CD4-positive, alpha-beta T cell (primary cell): Measurements from ENCODE around the gene GFPT2. TPM values are rescaled to one million over a fixed set of nuclear protein-coding genes. Genes with fewer than 3 reads are reported as not detected.

Experiments used
- ATAC-seq: fragments of 200-7000 bp; cut with Tn5 transposase; one replicate; pipeline ENCODE4 v1.10.0; 2022; ENCODE audit warnings: mild to moderate bottlenecking; ENCODE audit not compliant: poor library complexity
- CTCF ChIA-PET: fragments of 350-600 bp; sonication (Branson Sonifier 250); formaldehyde crosslinking; loops from one replicate; lab custom pipeline; 2021; ENCODE audit warnings: antibody characterized with exemption, inconsistent platforms; lab: Charles Lee
- POLR2A ChIA-PET: fragments of 350-600 bp; sonication (Branson Sonifier 250); formaldehyde crosslinking; loops from one replicate; lab custom pipeline; 2021; ENCODE audit warnings: antibody characterized with exemption, inconsistent platforms; lab: Charles Lee
- DNase-seq, 14 experiments: peaks; one replicate each; pipeline ENCODE4 v3.0.0-alpha.2; 2013 to 2020; ENCODE audit warnings: mixed read lengths in 2 of 14
- H3K27ac ChIP-seq, 2 donors: one replicate each; pipeline versions ENCODE4 v1.5.1 to v1.7.0; 2013; ENCODE audit warnings: low read length in 2 of 2, low read depth in 1 of 2, mild to moderate bottlenecking in 1 of 2
- H3K27me3 ChIP-seq, 2 experiments: 1 replicate in 1 of 2; 2 replicates in 1 of 2; pipeline versions ENCODE4 v1.6.1 to v1.7.0; 2013; ENCODE audit warnings: low read length in 2 of 2, control low read depth in 1 of 2, mild to moderate bottlenecking in 1 of 2, moderate library complexity in 1 of 2; ENCODE audit not compliant: insufficient read depth in 2 of 2, control insufficient read depth in 1 of 2
- H3K36me3 ChIP-seq: one replicate; pipeline ENCODE4 v1.6.1; 2013; ENCODE audit warnings: low read length, control low read depth; ENCODE audit not compliant: insufficient read depth
- H3K4me1 ChIP-seq: one replicate; pipeline ENCODE4 v1.6.1; 2013; ENCODE audit warnings: low read length, control low read depth; ENCODE audit not compliant: insufficient read depth
- H3K4me3 ChIP-seq: one replicate; pipeline ENCODE4 v1.5.1; 2013; ENCODE audit warnings: mild to moderate bottlenecking, low read length, moderate library complexity
- H3K9me3 ChIP-seq, 2 experiments: 1 replicate in 1 of 2; 2 replicates in 1 of 2; pipeline versions ENCODE4 v1.6.1 to v1.7.0; 2013; ENCODE audit warnings: low read length in 2 of 2, mild to moderate bottlenecking in 2 of 2, control low read depth in 1 of 2, moderate library complexity in 1 of 2; ENCODE audit not compliant: control insufficient read depth in 1 of 2, insufficient read depth in 1 of 2
- H3K27ac Mint-ChIP-seq: one replicate; pipeline ENCODE4 v1.8.0; 2020; ENCODE audit warnings: mixed read lengths
- H3K27me3 Mint-ChIP-seq: one replicate; pipeline ENCODE4 v1.8.0; 2021; ENCODE audit warnings: mixed read lengths
- H3K36me3 Mint-ChIP-seq: one replicate; pipeline ENCODE4 v1.8.0; 2021; ENCODE audit warnings: low read depth, mixed read lengths
- H3K4me1 Mint-ChIP-seq: one replicate; pipeline ENCODE4 v1.8.0; 2021; ENCODE audit warnings: low read depth, mixed read lengths
- H3K4me3 Mint-ChIP-seq: one replicate; pipeline ENCODE4 v1.8.0; 2020; ENCODE audit warnings: mild to moderate bottlenecking, mixed read lengths
- H3K9me3 Mint-ChIP-seq: one replicate; pipeline ENCODE4 v1.8.0; 2020; ENCODE audit warnings: mixed read lengths
- CTCF ChIP-seq: fragments of 200-600 bp; IDR thresholded peaks from one replicate; pipeline ENCODE4 v1.8.0; 2022; ENCODE audit warnings: antibody characterized with exemption, mild to moderate bottlenecking
- intact Hi-C, 2 experiments: fragments of 100-400 bp; cut with DNase I in 1 of 2; cut with micrococcal nuclease in 1 of 2; formaldehyde crosslinking; loops; one replicate each; pipeline versions ENCODE4 v1.15.1 to v1.9.0; 2023 to 2025; cut with DNase I, micrococcal nuclease
- total RNA-seq, 174 experiments: library from RNA in 2 of 174; stranded (reverse) in 2 of 174; gene quantifications; one replicate each; pipeline ENCODE4 v1.2.3 and lab custom pipeline; 2021 to 2026

The GFPT2 gene
- total RNA-seq, 2 experiments from 2014 or later: 1.1 to 1.5 TPM

- Histone ChIP-seq H3K27ac (no peak overlapping the region), H3K27me3 (no peaks in the 10 kb centered on the region), H3K9me3 (no peaks in the 10 kb centered on the region), H3K4me3 (no peak overlapping the region), H3K36me3 (peaks cover 5% of the 10 kb centered on the region), H3K4me1 (peaks cover 22% of the 10 kb centered on the region)
- TF ChIP-seq CTCF: no peak
- ChIA-PET POLR2A (no interaction called here), CTCF (no interaction called here)
- no peak overlapping the region for H3K4me3 Mint-ChIP-seq
- no peak overlapping the region for H3K27ac Mint-ChIP-seq
- intact Hi-C loops: loop anchor here in 1 of 2 experiments (10.0 kb wide), 2 partner anchors 493 to 567 kb away; partner anchors contain the start of genes MGAT4B and ZFP62
- no peak for DNase-seq
- H3K9me3 Mint-ChIP-seq: no peaks in the 10 kb centered on the region
- no peak for ATAC-seq
- H3K27me3 Mint-ChIP-seq: peaks cover 7% of the 10 kb centered on the region
- peaks cover 9% of the 10 kb centered on the region for H3K36me3 Mint-ChIP-seq
- H3K4me1 Mint-ChIP-seq: peaks cover 21% of the 10 kb centered on the region
These were observed 55.4 kb downstream of the GFPT2 start for GRCh38 chr5:180297587-180298282.

GRCh38 chr5:180296771-180297170 is 56.4 kb downstream of the GFPT2 start:
- Mint-ChIP-seq H3K9me3 (no peaks in the 10 kb centered on the region), H3K4me1 (peaks cover 26% of the 10 kb centered on the region), H3K4me3 (no peak overlapping the region), H3K36me3 (peaks cover 13% of the 10 kb centered on the region), H3K27me3 (peaks cover 7% of the 10 kb centered on the region), H3K27ac (no peak overlapping the region)
- no peaks in the 10 kb centered on the region for H3K9me3 ChIP-seq
- ATAC-seq (no peak), DNase-seq (peak in 1 of 14 experiments; percentile 41)
- ChIA-PET POLR2A (no interaction called here), CTCF (interaction anchor here (8.5 kb wide), 1 partner anchor 18 kb away, joined by 93 read pairs; no protein-coding TSS in a partner anchor)
- no peaks in the 10 kb centered on the region for H3K27me3 ChIP-seq
- TF ChIP-seq CTCF: no peak
- peaks cover 26% of the 10 kb centered on the region for H3K4me1 ChIP-seq
- no peak overlapping the region for H3K4me3 ChIP-seq
- H3K36me3 ChIP-seq: peaks cover 5% of the 10 kb centered on the region
- peak overlapping the region in 1 of 2 donors; percentile 15 for H3K27ac ChIP-seq
- intact Hi-C loops: loop anchor here in 1 of 2 experiments (10.0 kb wide), 2 partner anchors 492 to 568 kb away; partner anchors contain the start of genes MGAT4B and ZFP62

- Histone ChIP-seq H3K4me1 (peaks cover 39% of the 10 kb centered on the region), H3K27me3 (no peaks in the 10 kb centered on the region), H3K4me3 (no peak overlapping the region), H3K9me3 (no peaks in the 10 kb centered on the region), H3K27ac (no peak overlapping the region), H3K36me3 (peaks cover 5% of the 10 kb centered on the region)
- no peak for DNase-seq
- Mint-ChIP-seq H3K9me3 (no peaks in the 10 kb centered on the region), H3K4me3 (no peak overlapping the region), H3K27me3 (peaks cover 3% of the 10 kb centered on the region), H3K4me1 (peaks cover 36% of the 10 kb centered on the region), H3K27ac (peak overlapping the region; percentile 99), H3K36me3 (peaks cover 19% of the 10 kb centered on the region)
- ATAC-seq: no peak
- no peak for TF ChIP-seq CTCF
- CTCF ChIA-PET: interaction anchor here (2.0 to 8.5 kb wide), 2 partner anchors 20 to 34 kb away, joined by 10 to 93 read pairs; no protein-coding TSS in a partner anchor
- POLR2A ChIA-PET: interaction anchor here (0.8 to 3.8 kb wide), 3 partner anchors 20 to 515 kb away, joined by 3 to 29 read pairs (median 5); no protein-coding TSS in a partner anchor
- intact Hi-C loops: loop anchor here (5.0 to 10.0 kb wide), 6 partner anchors 177 to 618 kb away; partner anchors contain the start of genes MGAT4B (in 1 of the 2), RNF130 (in 1 of the 2) and ZFP62 (in 1 of the 2)
These were observed 58.1 kb downstream of the GFPT2 start for GRCh38 chr5:180294913-180295555.
